KMS-11 (cell line): ENCODE data around the gene YEATS4.
"Not testable (repeated sequence)": the region's sequence is repeated elsewhere in the genome, so short reads cannot be mapped to it uniquely, and the experiment has no call there.

Source experiments
- H2AFZ ChIP-seq: fragments of 200-600 bp; sonication (generic); 2 replicates; pipeline ENCODE4 v1.6.1; 2016; ENCODE audit warnings: antibody characterized with exemption, mixed run types, low read depth
- H3K27ac ChIP-seq: fragments of 200-600 bp; sonication (generic); 2 replicates; pipeline ENCODE4 v1.6.1; 2016; ENCODE audit warnings: mild to moderate bottlenecking, mixed run types
- H3K27me3 ChIP-seq: fragments of 200-600 bp; sonication (generic); 2 replicates; pipeline ENCODE4 v1.6.1; 2017; ENCODE audit warnings: mild to moderate bottlenecking, low read depth, mixed run types, moderate library complexity; ENCODE audit not compliant: insufficient read depth
- H3K36me3 ChIP-seq: fragments of 200-600 bp; sonication (generic); 2 replicates; pipeline ENCODE4 v1.6.1; 2017; ENCODE audit warnings: mild to moderate bottlenecking, mixed run types; ENCODE audit not compliant: insufficient read depth
- H3K4me1 ChIP-seq: fragments of 200-600 bp; sonication (generic); 2 replicates; pipeline ENCODE4 v1.6.1; 2016; ENCODE audit warnings: mild to moderate bottlenecking, low read depth, mixed run types; ENCODE audit not compliant: poor library complexity, severe bottlenecking
- H3K4me2 ChIP-seq: fragments of 200-600 bp; sonication (generic); 2 replicates; pipeline ENCODE4 v1.7.0; 2016; ENCODE audit warnings: mild to moderate bottlenecking, mixed run types
- H3K4me3 ChIP-seq: fragments of 200-600 bp; sonication (generic); IDR thresholded peaks from 2 replicates; pipeline ENCODE4 v1.6.1; 2017; ENCODE audit warnings: low read depth, low read length, mixed read lengths; ENCODE audit not compliant: insufficient read depth
- H3K79me2 ChIP-seq: fragments of 200-600 bp; sonication (generic); 2 replicates; pipeline ENCODE4 v1.6.1; 2016; ENCODE audit warnings: low read depth, mixed run types; ENCODE audit not compliant: insufficient read depth
- H3K9ac ChIP-seq: fragments of 200-600 bp; sonication (generic); 2 replicates; pipeline ENCODE4 v1.6.1; 2016; ENCODE audit warnings: mild to moderate bottlenecking, mixed run types
- H4K20me1 ChIP-seq: fragments of 200-600 bp; sonication (generic); 2 replicates; pipeline ENCODE4 v1.6.1; 2016; ENCODE audit warnings: mild to moderate bottlenecking, mixed run types; ENCODE audit not compliant: insufficient read depth
- TF ChIP-seq, protein P1 (sequence below): fragments of 200-600 bp; sonication (generic); conservative IDR thresholded peaks from 2 replicates; pipeline ENCODE4 v1.6.1; 2017; ENCODE audit warnings: low read depth, mild to moderate bottlenecking, antibody characterized with exemption, low read length, moderate library complexity, mixed read lengths

The YEATS4 gene

DNA sequence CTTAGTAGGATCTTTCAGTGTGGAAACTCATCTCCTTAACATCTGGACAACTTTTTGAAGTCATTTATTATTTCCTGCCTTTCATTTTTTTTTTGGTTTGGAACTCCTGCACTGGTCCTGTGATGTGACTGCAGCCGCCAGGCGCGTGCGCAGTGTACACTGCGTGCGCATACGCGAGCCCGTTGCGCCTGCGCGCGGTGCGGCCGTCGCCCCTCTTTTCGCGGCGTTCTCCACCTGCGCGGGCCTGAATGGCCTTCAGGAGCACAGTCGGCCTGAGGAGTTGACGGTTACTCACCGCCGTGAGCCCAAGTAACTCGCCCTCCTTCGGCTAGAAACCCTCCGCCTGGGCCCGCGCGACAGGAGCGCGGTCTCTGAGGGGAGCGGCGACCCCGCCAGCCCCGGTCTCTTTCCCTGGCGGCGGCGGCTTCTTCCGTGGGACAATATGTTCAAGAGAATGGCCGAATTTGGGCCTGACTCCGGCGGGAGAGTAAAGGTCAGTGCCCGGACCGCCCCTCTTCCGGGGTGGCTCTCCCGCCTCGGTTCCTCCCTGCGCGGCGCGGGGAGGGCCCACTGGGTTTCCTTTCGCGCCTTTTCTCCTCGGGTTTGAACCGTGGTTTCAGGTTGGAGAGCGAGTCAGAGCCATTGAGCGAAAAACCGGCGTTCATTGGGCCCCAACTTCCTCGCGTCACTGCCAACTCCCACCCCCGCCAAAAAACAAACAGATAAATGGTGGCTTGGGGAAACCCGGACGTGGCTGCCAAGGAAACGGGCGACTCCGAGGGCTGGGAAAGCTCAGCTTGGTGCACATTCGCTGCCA, at the start of gene YEATS4:
YEATS4 (plus strand) TSS at position 213 of the 817 bp plus-strand sequence; CDS start at position 443, 230 bp downstream.
- Histone ChIP-seq H3K27me3 (no peaks in the 10 kb centered on the region), H4K20me1 (no peaks in the 10 kb centered on the region), H3K36me3 (0 out of 2 replicates have a peak, but pooled peaks cover 6% of the 10 kb centered on the region), H3K9ac (peak within 1 kb of the TSS; percentile 98), H3K79me2 (peaks cover 34% of the 10 kb centered on the region), H2AFZ (peak within 1 kb of the TSS; percentile 97), H3K4me2 (peak within 1 kb of the TSS; percentile 76), H3K4me1 (peaks cover 46% of the 10 kb centered on the region), H3K27ac (peak within 1 kb of the TSS; percentile 98), H3K4me3 (peak within 1 kb of the TSS; percentile 58)
- TF ChIP-seq, protein P1, sequence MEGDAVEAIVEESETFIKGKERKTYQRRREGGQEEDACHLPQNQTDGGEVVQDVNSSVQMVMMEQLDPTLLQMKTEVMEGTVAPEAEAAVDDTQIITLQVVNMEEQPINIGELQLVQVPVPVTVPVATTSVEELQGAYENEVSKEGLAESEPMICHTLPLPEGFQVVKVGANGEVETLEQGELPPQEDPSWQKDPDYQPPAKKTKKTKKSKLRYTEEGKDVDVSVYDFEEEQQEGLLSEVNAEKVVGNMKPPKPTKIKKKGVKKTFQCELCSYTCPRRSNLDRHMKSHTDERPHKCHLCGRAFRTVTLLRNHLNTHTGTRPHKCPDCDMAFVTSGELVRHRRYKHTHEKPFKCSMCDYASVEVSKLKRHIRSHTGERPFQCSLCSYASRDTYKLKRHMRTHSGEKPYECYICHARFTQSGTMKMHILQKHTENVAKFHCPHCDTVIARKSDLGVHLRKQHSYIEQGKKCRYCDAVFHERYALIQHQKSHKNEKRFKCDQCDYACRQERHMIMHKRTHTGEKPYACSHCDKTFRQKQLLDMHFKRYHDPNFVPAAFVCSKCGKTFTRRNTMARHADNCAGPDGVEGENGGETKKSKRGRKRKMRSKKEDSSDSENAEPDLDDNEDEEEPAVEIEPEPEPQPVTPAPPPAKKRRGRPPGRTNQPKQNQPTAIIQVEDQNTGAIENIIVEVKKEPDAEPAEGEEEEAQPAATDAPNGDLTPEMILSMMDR = 0 out of 2 replicates have a peak, but pooled peaks have one; percentile 10

GRCh38 chr12:69313209-69313608, 46.3 kb upstream of the YEATS4 start:
- no peaks in the 10 kb centered on the region for H3K27me3 ChIP-seq
- H3K9ac ChIP-seq = no peak overlapping the region
- no peaks in the 10 kb centered on the region for H3K36me3 ChIP-seq
- TF ChIP-seq, protein P1 = no peak
- no peak overlapping the region for H3K4me2 ChIP-seq
- no peak overlapping the region for H3K27ac ChIP-seq
- no peak overlapping the region for H2AFZ ChIP-seq
- no peak overlapping the region for H3K4me3 ChIP-seq
- H4K20me1 ChIP-seq = no peaks in the 10 kb centered on the region
- no peaks in the 10 kb centered on the region for H3K79me2 ChIP-seq
- no peaks in the 10 kb centered on the region for H3K4me1 ChIP-seq

- not testable (repeated sequence) for H3K4me3 ChIP-seq, H3K36me3 ChIP-seq, H3K4me2 ChIP-seq, H3K4me1 ChIP-seq, H3K27me3 ChIP-seq, H3K27ac ChIP-seq, H3K9ac ChIP-seq, H2AFZ ChIP-seq, H3K79me2 ChIP-seq, H4K20me1 ChIP-seq
Observed at GRCh38 chr12:69316784-69317183, 42.8 kb upstream of the YEATS4 start.

DNA sequence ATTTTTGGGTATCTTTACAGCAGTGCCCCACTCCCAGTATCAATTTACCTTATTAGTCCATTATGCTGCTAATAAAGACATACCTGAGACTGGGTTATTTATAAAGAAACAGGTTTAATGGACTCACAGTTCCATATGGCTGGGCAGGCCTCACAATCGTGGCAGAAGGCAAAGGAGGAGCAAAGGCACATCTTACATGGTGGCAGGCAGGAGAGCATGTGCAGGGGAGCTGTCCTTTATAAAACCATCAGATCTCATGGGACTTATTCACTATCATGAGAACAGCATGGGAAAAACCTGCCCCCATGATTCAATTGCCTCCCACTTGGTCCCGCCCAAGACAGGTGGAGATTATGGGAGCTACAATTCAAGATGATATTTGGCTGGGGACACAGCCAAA, 42.3 kb upstream of the YEATS4 start:
- H3K27ac ChIP-seq, H3K36me3 ChIP-seq, H3K4me2 ChIP-seq, H3K4me1 ChIP-seq, H3K27me3 ChIP-seq, H3K79me2 ChIP-seq, H4K20me1 ChIP-seq, H3K9ac ChIP-seq, H2AFZ ChIP-seq, H3K4me3 ChIP-seq: not testable (repeated sequence)

DNA sequence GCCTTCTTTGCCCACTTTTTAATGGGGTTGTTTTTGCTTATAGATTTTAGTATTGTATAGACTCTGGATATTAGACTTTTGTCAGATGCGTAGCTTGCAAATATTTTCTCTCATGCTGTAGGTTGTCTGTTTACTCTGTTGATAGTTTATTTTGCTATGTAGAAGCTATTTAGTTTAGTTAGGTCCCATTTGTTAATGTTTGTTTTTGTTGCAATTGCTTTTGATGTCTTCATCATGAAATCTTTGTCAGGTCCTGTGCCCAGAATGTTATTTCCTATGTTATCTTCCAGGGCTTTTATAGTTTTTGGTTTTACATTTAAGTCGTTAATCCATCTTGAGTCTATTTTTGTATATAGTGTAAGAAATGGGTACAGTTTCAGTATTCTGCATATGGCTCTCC, 41.3 kb upstream of the YEATS4 start:
- no peak overlapping the region for H3K4me3 ChIP-seq
- TF ChIP-seq, protein P1 = no peak
- no peaks in the 10 kb centered on the region for H3K27me3 ChIP-seq

More for the DNA sequence above, 41.3 kb upstream of the YEATS4 start:
- no peak overlapping the region for H3K4me2 ChIP-seq
- H3K36me3 ChIP-seq = no peaks in the 10 kb centered on the region
- H3K4me1 ChIP-seq = no peaks in the 10 kb centered on the region
- H4K20me1 ChIP-seq = no peaks in the 10 kb centered on the region
- no peak overlapping the region for H3K9ac ChIP-seq
- H3K79me2 ChIP-seq = no peaks in the 10 kb centered on the region
- no peak overlapping the region for H3K27ac ChIP-seq
- no peak overlapping the region for H2AFZ ChIP-seq
